Measurements from ENCODE around the gene FYB1. TPM values are rescaled to one million over a fixed set of nuclear protein-coding genes. Genes with fewer than 3 reads are reported as not detected.

Gene FYB1
- total RNA-seq, 4 donors from 2014 or later, result 1.8 to 16.5 (median 4.8) TPM

GRCh38 chr5:39059064-39059463 is 160.3 kb downstream of the FYB1 start:
- peak overlapping the region in 1 of 2 donors; percentile 14 for H3K27ac ChIP-seq
- H3K27me3 ChIP-seq, result no peaks in the 10 kb centered on the region
- peaks cover 0 to 8% of the 10 kb centered on the region in 2 donors for H3K4me1 ChIP-seq
- H3K4me3 ChIP-seq, result no peak overlapping the region
- no peaks in the 10 kb centered on the region for H3K36me3 ChIP-seq
- H3K9me3 ChIP-seq, result no peaks in the 10 kb centered on the region
- TF ChIP-seq POLR2A (IDR thresholded peaks at IDR 0.05), result no peak
- no peak for TF ChIP-seq CTCF (IDR thresholded peaks at IDR 0.05)
- no peak for DNase-seq
- intact Hi-C loops (cut with DNase I; ENCODE audit: low total_unique reads), result no loop called here

GRCh38 chr5:39058178-39058921 is 161.0 kb downstream of the FYB1 start:
- intact Hi-C loops (cut with DNase I; ENCODE audit: low total_unique reads), result no loop called here
- H3K27ac ChIP-seq, result peak overlapping the region in 1 of 2 donors; percentile 14
- TF ChIP-seq POLR2A (IDR thresholded peaks at IDR 0.05), result no peak
- TF ChIP-seq CTCF (IDR thresholded peaks at IDR 0.05), result no peak

GRCh38 chr5:39057734-39058133 is 161.6 kb downstream of the FYB1 start:
- H3K27me3 ChIP-seq, result no peaks in the 10 kb centered on the region
- H3K4me1 ChIP-seq, result no peaks in the 10 kb centered on the region
- TF ChIP-seq POLR2A (IDR thresholded peaks at IDR 0.05) (no peak), CTCF (IDR thresholded peaks at IDR 0.05) (no peak)
- DNase-seq, result no peak
- intact Hi-C loops (cut with DNase I; ENCODE audit: low total_unique reads), result no loop called here
- no peaks in the 10 kb centered on the region for H3K36me3 ChIP-seq
- peak overlapping the region in 1 of 2 donors; percentile 13 for H3K27ac ChIP-seq
- no peak overlapping the region for H3K4me3 ChIP-seq
- no peaks in the 10 kb centered on the region for H3K9me3 ChIP-seq

More at GRCh38 chr5:39058178-39058921, 161.0 kb downstream of the FYB1 start:
- DNase-seq, result no peak
- Histone ChIP-seq H3K36me3 (no peaks in the 10 kb centered on the region), H3K27me3 (no peaks in the 10 kb centered on the region), H3K9me3 (no peaks in the 10 kb centered on the region), H3K4me1 (peaks cover 0 to 4% of the 10 kb centered on the region in 2 donors), H3K4me3 (no peak overlapping the region)

GRCh38 chr5:39055768-39056398 is 163.5 kb downstream of the FYB1 start:
- H3K4me3 ChIP-seq, result no peak overlapping the region
- no peaks in the 10 kb centered on the region for H3K4me1 ChIP-seq
- no peaks in the 10 kb centered on the region for H3K36me3 ChIP-seq
- TF ChIP-seq CTCF (IDR thresholded peaks at IDR 0.05), result no peak
- TF ChIP-seq POLR2A (IDR thresholded peaks at IDR 0.05), result no peak
- no peak for DNase-seq
- no peaks in the 10 kb centered on the region for H3K9me3 ChIP-seq
- H3K27ac ChIP-seq, result no peak overlapping the region
- intact Hi-C loops (cut with DNase I; ENCODE audit: low total_unique reads), result no loop called here
- no peaks in the 10 kb centered on the region for H3K27me3 ChIP-seq

Other genes with a start within 250 kb of the FYB1 start
- 10 to 100 TPM; 50.6 to 79.4 (median 70.6) TPM for gene RICTOR, start 145.2 kb downstream of the FYB1 start, total RNA-seq
- gene C9, start 144.9 kb upstream of the FYB1 start, total RNA-seq, result not detected
- 10 to 100 TPM; 23.1 to 80.1 (median 56.7) TPM for gene DAB2, start 205.4 kb upstream of the FYB1 start, total RNA-seq